ENCODE results near the gene FRRS1.

FRRS1 gene

DNA sequence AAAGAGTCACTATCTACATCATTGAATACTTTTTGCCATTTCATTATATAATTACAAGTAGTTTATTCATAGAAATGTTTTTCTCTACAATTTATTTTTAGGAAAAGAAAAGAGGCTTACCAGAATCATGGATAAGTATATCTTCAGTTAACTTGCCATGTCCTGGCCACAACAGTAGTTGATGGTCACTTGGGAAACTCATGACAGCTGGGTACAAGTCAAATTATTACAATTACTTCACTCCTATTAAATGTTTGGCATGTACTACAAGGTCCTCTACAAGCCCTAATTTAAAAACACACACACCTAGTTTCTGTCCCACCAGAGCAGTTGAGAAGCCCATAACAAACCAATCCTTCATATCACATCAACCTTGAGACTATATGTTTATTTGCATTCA is 91.1 kb downstream of the FRRS1 start:
- no peak for DNase-seq

DNA sequence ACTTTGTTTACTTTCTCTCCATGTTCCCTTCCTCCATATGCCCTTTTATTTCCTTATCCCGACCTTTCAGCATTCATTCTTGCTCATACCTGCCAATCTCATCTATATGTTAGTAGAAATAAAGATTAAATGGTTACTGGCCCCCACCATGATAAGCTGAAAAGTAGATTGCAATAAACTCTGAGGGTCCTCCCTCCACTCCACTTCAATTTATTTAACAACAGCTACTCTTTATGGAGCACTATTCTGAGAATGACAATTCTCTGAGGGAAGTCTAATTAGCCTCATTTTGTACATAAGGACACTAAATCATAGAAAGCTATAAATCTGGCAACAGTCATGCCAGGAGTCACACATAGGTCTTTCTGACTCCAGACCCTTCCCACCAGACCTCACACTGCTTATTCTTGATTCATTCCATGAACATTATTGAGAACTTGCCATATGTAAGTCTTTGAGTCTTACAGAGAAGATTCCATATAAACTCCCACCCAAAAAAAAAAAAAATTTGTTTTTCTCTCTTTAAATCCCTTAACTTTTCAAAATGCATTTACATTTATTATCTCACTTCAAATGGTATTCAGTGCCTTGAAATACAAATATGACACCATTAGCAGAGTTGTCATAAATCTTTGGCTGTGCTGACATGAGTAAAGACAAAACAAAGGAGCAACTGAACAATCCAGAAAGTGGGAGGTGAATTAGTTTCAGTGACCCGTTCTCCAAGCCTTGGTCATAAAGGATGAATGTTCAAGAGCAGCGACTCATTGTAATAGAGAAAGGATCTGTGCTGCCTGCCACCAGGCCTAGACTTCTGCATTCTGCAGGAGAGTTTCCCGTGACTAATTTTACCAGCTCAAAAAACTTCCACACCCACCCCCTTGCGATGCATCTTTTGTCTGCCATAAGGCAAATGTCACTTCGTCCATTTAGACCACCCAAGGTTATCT is 92.0 kb downstream of the FRRS1 start:
- DNase-seq: no peak

DNA sequence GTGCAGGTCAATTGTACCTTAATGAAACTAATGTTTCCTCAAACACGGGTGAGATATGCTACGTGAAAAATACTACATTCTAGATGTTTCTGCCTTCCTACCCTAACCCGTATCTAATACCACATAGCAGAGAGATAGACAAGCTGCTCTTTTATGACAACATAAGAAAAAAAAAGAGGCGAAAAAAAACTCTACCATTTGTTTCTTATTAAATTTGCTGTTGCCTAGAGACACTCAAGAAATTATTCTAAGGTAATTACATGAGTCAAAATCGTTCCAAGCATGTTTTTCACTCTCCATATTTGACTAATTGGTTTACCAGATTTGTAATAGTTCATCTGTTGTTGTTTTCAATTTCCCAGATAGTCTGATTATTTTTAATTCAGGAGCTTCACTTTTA is 93.1 kb downstream of the FRRS1 start:
- no peak for DNase-seq

DNA sequence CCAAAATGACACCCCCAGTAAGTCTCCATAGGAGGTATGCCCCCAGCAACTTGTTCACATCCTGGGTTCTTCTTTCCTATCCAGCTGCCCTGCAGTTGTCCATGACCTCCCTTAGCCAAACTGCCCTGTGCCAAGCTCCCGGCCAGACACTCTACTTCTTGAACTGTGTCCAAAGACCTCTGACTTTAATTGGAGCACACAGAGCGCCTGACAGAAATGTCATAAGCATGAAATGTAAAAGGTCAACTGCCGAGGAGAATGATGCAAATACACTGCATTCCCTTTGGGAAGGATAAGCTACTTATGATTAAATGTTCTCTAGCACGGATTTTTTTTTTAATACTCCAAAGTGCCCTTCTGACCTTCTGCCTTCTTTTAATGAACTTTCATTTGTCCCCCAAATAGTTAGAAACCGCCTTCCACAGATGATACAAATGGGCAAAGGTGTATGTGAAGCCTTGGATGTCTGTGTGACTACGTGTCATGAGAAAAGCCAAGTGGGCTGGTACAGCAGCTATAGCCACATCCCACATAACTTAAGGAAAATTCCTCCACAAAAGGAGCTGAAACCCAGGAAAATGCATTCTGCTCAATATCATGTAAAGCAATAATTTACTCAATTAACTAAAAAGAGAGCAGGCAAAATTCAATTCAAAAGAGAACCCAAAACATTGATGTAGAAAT is 93.8 kb downstream of the FRRS1 start:
- no peak for DNase-seq

DNA sequence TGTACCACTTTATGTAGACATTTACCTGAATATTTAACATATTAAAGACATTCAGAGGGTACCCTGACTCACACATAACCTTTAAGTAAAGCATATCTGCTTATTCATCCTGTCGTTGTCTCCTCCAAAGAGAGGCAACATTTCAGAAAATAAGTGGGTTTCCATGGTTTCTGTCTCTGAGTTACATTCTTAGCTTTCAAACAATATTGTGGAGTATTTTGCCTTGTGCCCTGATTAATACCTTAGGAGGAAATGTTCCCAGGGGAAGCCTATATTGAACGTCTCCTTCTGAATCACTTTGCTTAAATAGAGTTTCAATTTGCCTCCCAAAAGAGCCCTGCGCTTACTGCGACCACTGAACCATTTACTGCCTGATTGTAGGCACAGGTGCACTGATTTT is 94.4 kb downstream of the FRRS1 start:
- no peak for DNase-seq

DNA sequence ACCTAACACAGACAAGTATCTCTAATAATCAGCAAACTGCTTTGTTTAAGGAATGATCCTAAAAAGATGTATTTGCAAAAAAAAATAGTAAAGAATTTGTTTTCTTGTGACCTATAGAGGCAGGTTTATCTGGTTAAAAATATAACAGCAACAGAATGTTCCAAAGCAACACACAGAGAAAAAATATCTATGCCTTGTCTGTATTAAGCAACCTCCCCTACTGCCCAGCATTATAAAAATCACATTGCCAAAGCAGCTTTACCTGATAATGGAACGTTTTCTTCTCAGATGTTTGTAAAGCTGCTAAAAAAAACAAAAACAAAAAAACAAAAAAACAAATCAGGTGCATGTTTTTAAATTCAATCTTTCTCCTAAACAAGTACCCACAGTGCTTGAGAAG is 95.9 kb downstream of the FRRS1 start:
- no peak for DNase-seq

DNA sequence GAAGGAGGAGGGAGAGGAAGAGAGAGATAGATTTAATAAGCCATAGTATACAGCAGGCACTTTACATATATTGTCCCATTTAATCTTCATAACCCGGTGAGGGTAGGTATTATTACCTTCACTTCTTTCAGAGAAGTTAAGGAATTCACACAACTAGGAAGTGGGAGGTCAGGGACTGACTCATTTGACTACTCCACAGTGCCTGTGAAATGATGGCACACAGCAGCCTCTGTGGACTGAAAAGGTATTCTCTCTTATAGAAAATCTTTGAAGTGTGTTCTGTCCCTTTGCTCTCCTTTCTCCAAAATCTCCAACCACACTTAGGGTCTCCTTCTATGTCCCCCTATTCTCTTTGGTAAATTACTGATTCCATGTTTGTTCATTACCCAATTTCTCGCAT is 96.6 kb downstream of the FRRS1 start:
- no peak for DNase-seq

DNA sequence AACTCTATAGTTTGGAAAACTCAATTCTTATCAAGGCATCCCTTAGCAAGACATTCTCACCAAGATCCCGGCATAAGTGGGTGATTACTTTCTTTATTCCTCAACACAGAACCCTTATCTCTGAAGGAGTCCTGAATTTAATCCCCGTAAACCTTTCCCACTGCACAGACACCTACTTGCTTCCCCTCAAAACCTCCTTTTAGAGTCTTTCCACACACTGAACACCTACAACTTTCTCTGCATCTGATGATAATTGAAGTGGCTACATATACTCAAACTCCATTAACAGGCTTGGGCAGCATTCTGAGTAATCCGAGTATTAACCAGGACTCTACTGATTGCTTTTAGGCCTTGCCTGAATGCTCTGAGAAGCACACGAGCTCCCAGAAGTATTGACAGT is 97.1 kb downstream of the FRRS1 start:
- no peak for DNase-seq

DNA sequence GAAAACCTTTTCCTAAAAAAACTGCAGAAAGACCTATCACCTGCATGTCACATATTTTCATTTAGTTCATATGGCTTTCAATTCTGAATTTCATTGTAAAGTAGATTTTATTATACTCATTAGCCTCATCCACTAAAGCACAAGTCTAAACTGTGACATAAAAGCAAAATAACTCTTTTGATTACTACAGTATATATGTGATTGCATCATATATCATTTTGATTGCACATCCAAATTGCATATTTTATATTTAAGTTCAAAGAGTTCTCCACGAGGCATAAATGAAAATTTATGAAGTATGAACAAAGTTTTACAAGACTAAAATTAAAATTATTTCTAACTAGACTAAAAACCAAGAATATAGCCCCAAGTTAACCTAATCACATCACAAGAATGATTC is 101.2 kb downstream of the FRRS1 start:
- no peak for DNase-seq

DNA sequence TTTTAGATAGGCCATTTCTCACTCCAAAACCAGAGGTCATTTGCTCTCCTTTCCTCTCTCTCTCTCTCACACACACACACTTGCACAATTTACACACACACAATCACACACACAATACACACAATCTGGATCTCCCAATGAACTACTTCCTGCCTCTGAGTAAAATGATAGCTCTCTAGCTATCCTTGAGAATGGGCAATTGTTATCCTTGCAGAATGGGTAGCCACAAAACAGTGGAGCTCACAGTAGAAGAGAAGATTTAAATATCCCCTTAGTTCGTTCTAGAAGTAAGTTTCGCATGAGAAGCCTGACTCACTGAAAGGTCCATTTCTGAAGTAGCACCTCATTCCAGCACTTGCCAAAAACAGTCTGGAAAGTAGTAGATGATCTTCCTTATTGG is 102.9 kb downstream of the FRRS1 start:
- DNase-seq: no peak

DNA sequence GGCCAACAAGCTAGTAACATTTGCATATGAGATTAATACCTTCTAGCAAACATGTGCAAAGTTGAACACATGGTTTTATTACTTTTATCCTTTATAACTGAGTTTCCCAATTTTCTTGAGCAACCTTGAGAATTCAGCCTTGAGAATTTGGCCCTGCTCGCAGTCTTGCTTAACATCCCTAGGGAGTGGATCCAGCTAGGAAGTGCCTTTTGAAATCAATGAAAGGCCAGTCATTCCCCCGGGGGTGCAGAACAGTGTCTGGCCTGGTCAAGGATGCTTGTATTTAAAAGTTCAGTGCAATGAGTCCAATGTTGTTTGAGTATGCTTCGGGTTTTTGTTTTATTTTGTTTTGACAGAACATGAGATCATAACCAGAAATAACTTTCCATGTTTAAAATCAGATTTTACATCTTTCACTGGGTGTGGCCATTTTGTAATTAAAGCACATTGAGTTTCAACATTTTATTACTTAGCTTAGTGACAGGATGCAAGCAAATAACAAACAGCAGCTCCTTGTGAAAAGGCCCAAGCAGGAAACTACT is 103.8 kb downstream of the FRRS1 start:
- DNase-seq: no peak

DNA sequence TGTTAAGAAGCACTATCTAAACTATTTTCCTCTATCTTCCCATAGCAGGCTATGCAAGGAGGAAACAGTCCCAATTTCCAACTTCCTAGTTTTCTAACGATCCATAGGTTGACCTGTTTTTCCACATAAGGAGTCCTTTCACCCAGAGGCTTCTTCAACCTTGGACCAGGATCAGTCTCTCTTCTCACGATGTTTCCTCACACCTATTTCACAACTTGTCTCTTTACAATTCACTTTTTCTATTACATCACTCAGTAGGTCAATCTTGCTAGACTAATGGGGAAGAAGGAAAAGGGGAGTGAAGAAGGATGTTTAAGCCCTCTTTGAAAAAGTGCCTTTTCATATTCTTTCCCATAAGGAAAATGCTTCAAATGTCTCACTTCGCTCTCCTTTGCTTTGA is 104.7 kb downstream of the FRRS1 start:
- DNase-seq: peak in 1 of 2 donors; percentile 5

DNA sequence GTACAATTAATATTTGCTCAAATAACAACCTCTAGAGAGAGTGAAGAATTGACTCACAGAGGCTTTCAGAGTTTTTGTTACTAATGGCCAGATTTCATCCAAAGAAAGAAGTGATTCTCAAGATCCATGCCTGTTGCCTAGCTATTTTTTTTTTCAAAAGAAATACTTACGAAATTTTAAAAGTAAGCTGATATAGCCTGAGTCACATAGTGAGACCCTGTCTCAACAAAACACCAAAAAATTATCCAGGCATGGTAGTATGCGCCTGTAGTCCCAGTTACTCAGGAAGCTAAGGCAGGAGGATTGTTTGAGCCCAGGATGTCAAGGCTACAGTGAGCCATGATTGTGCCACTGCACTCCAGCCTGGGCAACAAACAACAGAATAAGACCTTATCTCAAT is 105.9 kb downstream of the FRRS1 start:
- DNase-seq: no peak

DNA sequence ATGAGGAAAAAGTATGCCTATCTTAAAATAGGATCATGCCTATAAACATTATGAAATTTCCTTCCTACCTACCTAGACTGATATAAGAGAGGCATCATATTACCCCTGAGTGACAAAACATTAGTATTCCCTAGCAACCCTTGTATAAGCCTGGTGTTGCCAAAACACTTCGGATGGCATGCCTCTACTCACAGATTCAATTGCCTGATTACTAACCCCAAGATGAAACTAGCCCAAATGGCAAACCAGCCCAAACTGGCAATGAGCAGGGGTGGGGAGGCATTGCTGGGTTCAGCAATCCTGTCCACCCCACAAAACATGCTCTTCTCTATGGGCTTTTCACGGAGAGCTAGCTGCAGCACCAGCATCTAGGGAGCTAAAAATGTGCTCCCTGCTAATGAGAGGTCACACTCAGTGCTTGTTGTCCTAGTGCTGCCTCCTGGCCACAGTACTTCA is 106.7 kb downstream of the FRRS1 start:
- DNase-seq: no peak

Data from inflammatory macrophage treated with lipopolysaccharide for 1 hour (primary cell).